Prostate gland (tissue), 2 donors: ENCODE data around the gene VIPR2. TPM values are rescaled to one million over a fixed set of nuclear protein-coding genes. Genes with fewer than 3 reads are reported as not detected.

ENCODE experiments used
- DNase-seq: peaks from one replicate; pipeline ENCODE4 v3.0.0-alpha.2; 2019; ENCODE audit warnings: low spot score
- H3K27ac ChIP-seq, 2 donors: fragments of 200-600 bp; sonication (generic); 2 replicates each; pipeline ENCODE4 v1.5.1; 2017 to 2019
- H3K27me3 ChIP-seq: fragments of 200-600 bp; sonication (generic); replicated peaks from 2 replicates; pipeline ENCODE4 v1.5.1; 2019; ENCODE audit not compliant: insufficient read depth
- H3K36me3 ChIP-seq, 2 donors: fragments of 200-600 bp; sonication (generic); 1 replicate in 1 of 2; 2 replicates in 1 of 2; pipeline versions ENCODE4 v1.5.1 to v1.8.1; 2017 to 2019
- H3K4me1 ChIP-seq: fragments of 200-600 bp; sonication (generic); replicated peaks from 2 replicates; pipeline ENCODE4 v1.5.1; 2019
- H3K4me3 ChIP-seq, 2 donors: fragments of 200-600 bp; sonication (generic); 2 replicates each; pipeline ENCODE4 v1.5.1; 2017 to 2019
- H3K9me3 ChIP-seq: fragments of 200-600 bp; sonication (generic); 2 replicates; pipeline ENCODE4 v1.5.1; 2017
- POLR2A ChIP-seq: fragments of 450-650 bp; IDR thresholded peaks from one replicate; pipeline ENCODE4 v1.6.1; 2016; ENCODE audit warnings: antibody characterized with exemption, mild to moderate bottlenecking
- POLR2AphosphoS5 ChIP-seq: sonication (generic); formaldehyde crosslinking; IDR thresholded peaks from one replicate; pipeline ENCODE4 v1.6.1; 2017; ENCODE audit warnings: antibody characterized with exemption
- WGBS: methylation state at CpG from one replicate; pipeline ENCODE4 v1.1.5; 2018; 5-methylcytosine and 5-hydroxymethylcytosine counted together
- intact Hi-C: fragments of 100-400 bp; cut with DNase I; formaldehyde crosslinking; loops from one replicate; pipeline ENCODE4 v1.14.2; 2022
- total RNA-seq, 2 donors: library from RNA; depleted of rRNA; stranded (reverse); fragments of >200 nt; gene quantifications; one replicate each; pipeline ENCODE4 v1.1.0, GENCODE V29; 2016
- TF ChIP-seq, protein P1 (sequence below), 4 experiments: fragments of 200-600 bp in 2 of 4; fragments of 450-650 bp in 2 of 4; sonication (generic) in 2 of 4; IDR thresholded peaks; 1 replicate in 3 of 4; 2 replicates in 1 of 4; pipeline ENCODE4 v1.5.1; 2016 to 2019; ENCODE audit warnings: antibody characterized with exemption in 4 of 4, mild to moderate bottlenecking in 2 of 4, moderate library complexity in 2 of 4

Gene VIPR2
- total RNA-seq, 2 donors from 2014 or later, result 1.0 to 13.5 TPM

GRCh38 chr7:159078193-159078910 lies 66.3 kb downstream of the VIPR2 start:
- WGBS, result 57% methylated on average over 9 of the region's 9 CpGs
- TF ChIP-seq POLR2A (no peak), POLR2AphosphoS5 (no peak)
- TF ChIP-seq, protein P1, sequence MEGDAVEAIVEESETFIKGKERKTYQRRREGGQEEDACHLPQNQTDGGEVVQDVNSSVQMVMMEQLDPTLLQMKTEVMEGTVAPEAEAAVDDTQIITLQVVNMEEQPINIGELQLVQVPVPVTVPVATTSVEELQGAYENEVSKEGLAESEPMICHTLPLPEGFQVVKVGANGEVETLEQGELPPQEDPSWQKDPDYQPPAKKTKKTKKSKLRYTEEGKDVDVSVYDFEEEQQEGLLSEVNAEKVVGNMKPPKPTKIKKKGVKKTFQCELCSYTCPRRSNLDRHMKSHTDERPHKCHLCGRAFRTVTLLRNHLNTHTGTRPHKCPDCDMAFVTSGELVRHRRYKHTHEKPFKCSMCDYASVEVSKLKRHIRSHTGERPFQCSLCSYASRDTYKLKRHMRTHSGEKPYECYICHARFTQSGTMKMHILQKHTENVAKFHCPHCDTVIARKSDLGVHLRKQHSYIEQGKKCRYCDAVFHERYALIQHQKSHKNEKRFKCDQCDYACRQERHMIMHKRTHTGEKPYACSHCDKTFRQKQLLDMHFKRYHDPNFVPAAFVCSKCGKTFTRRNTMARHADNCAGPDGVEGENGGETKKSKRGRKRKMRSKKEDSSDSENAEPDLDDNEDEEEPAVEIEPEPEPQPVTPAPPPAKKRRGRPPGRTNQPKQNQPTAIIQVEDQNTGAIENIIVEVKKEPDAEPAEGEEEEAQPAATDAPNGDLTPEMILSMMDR (IDR thresholded peaks at IDR 0.05), result no peak
- Histone ChIP-seq H3K4me1 (no peaks in the 10 kb centered on the region), H3K27ac (no peak overlapping the region), H3K4me3 (no peak overlapping the region), H3K9me3 (no peaks in the 10 kb centered on the region), H3K27me3 (no peaks in the 10 kb centered on the region), H3K36me3 (no peaks in the 10 kb centered on the region)
- intact Hi-C loops, result no loop called here
- no peak for DNase-seq

GRCh38 chr7:159076333-159076732 lies 68.3 kb downstream of the VIPR2 start:
- H3K4me1 ChIP-seq, result no peaks in the 10 kb centered on the region
- no peaks in the 10 kb centered on the region for H3K36me3 ChIP-seq
- no peaks in the 10 kb centered on the region for H3K9me3 ChIP-seq
- no peaks in the 10 kb centered on the region for H3K27me3 ChIP-seq
- no peak for TF ChIP-seq POLR2A
- TF ChIP-seq POLR2AphosphoS5, result no peak
- TF ChIP-seq, protein P1 (IDR thresholded peaks at IDR 0.05), result no peak
- H3K4me3 ChIP-seq, result no peak overlapping the region
- no peak for DNase-seq
- no peak overlapping the region for H3K27ac ChIP-seq
- intact Hi-C loops, result no loop called here

GRCh38 chr7:159075563-159076238 lies 69.0 kb downstream of the VIPR2 start:
- Histone ChIP-seq H3K9me3 (no peaks in the 10 kb centered on the region), H3K27ac (no peak overlapping the region), H3K27me3 (no peaks in the 10 kb centered on the region), H3K4me3 (no peak overlapping the region), H3K36me3 (no peaks in the 10 kb centered on the region), H3K4me1 (no peaks in the 10 kb centered on the region)
- DNase-seq, result no peak
- 83% methylated on average over 17 of the region's 17 CpGs for WGBS
- TF ChIP-seq, protein P1 (IDR thresholded peaks at IDR 0.05), result no peak
- TF ChIP-seq POLR2AphosphoS5, result no peak
- no peak for TF ChIP-seq POLR2A
- intact Hi-C loops, result no loop called here

GRCh38 chr7:159071260-159071659 lies 73.4 kb downstream of the VIPR2 start:
- no peak for DNase-seq
- no peak for TF ChIP-seq POLR2A
- TF ChIP-seq, protein P1 (IDR thresholded peaks at IDR 0.05), result no peak
- TF ChIP-seq POLR2AphosphoS5, result no peak
- no peaks in the 10 kb centered on the region for H3K9me3 ChIP-seq
- no peak overlapping the region for H3K4me3 ChIP-seq
- H3K36me3 ChIP-seq, result no peaks in the 10 kb centered on the region
- intact Hi-C loops, result no loop called here
- 91% methylated on average over 6 of the region's 6 CpGs for WGBS
- H3K27ac ChIP-seq, result no peak overlapping the region
- no peaks in the 10 kb centered on the region for H3K27me3 ChIP-seq
- H3K4me1 ChIP-seq, result no peaks in the 10 kb centered on the region
